ENCODE data around the gene ARHGAP1. TPM values are rescaled to one million over a fixed set of nuclear protein-coding genes. Genes with fewer than 3 reads are reported as not detected.
"Not testable (repeated sequence)": the region's sequence is repeated elsewhere in the genome, so short reads cannot be mapped to it uniquely, and the experiment has no call there.

ARHGAP1 gene
- total RNA-seq, 2 donors from 2014 or later: 77.3 to 78.5 TPM

DNA sequence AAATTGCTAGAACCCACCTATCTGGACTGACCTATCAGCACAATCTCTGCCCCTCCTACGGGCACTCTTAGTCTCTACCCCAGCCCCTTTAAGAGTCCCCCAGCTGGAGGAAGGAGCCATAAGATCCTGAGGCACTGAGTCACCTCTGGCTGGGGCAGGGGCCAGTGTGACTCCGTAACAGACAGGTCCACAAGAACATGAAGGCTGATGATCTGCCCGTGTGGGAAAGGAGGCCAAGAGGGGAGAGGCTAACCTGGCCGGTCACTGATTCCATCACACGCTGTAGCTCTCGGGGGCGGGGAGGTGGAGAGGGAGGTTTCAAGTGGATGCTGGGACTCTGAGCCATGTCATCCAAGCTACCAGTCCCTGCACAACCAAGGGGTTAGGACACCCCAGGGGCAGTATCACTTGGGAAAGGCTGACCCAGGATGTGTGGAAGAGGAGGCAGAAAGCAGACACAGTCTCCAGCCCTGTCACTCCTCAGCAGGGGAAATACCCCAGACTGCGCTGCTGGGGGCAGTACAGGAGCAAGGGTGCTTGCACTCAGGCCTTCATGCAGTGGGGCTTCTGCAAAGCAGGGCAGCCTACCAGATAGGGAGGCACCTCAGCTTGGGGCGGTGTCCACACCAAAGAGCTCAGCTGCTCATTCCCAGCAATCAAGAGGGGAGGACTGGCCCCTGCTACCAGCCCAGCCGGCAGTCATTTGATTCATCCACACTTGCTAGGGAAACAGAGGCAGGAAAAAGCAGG is 22.3 kb downstream of the ARHGAP1 start:
- ATAC-seq: no peak
- DNase-seq: no peak
- intact Hi-C loops (cut with DNase I, micrococcal nuclease): no loop called here

DNA sequence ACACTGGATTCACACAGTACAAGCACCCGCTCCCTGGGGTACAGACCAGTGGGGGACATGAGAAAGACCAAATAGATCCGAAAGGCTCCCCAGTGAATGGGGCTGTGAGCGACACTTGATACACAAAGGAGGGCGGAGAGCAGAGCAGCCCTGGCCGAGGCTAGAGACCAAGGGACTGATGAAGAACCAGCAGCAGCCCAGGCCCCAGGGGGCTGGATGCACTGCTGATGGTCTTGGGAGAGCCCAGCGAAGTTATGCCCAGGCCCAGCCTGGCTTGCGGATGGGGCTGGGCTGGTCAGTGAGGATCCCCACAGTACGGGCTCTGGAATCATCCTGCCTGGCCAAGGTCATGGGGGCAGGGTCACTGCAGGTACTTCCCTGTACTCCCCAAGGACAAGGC is 23.2 kb downstream of the ARHGAP1 start:
- ATAC-seq (no peak), DNase-seq (no peak)
- intact Hi-C loops (cut with DNase I, micrococcal nuclease): no loop called here

DNA sequence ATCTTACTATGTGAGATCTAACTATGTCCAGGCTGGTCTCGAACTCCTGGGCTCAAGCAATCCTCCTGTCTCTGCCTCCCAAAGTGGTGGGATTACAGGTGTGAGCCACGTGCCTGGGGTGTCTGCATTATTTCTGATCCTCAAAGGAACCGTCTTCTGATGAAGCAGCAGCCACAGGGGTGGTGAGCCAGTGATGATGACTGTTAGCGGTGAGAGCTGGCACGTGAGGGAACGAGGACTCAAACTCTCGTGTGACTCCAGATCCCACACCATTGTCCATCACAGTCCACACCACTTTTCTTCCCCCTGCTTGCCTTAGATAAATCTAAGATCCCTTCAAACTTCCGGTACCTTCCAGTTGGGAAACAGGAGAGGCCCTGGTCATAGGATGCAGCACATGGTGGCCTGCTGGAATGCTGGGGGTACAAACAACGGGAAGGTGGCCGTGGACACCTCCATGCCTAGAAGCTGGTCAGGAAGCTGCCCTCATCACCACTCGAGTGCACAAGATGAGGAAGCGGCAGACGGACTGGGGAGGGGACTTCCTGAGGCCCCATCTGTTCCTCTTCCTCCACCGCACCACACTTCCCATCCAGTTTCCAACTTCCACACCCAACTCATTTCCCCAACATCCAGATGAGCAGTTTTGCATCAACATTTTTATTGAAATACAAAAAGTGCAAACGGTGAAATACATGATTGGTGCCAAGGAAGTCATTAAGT is 23.8 kb downstream of the ARHGAP1 start:
- intact Hi-C loops (cut with DNase I, micrococcal nuclease): no loop called here
- DNase-seq: no peak
- no peak for ATAC-seq

DNA sequence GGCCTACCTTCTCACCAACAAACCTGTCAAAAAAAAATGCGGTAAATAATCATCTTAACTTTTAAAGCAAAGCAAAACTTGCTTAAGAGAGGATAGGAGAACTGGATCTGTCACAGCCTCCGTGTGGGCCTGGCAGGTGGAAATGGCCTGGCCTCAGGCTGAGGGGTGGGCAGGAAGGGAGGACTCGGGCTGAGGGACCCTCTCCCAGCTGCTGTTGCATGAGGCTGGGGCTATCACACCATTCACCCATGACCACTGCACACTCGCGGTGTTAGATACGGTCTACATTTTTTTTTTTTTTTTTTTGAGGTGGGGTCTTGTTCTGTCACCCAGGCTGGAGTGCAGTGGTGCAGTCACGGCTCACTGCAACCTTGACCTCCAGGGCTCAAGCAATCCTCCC is 24.5 kb downstream of the ARHGAP1 start:
- ATAC-seq: no peak
- intact Hi-C loops (cut with DNase I, micrococcal nuclease): no loop called here
- DNase-seq: no peak

DNA sequence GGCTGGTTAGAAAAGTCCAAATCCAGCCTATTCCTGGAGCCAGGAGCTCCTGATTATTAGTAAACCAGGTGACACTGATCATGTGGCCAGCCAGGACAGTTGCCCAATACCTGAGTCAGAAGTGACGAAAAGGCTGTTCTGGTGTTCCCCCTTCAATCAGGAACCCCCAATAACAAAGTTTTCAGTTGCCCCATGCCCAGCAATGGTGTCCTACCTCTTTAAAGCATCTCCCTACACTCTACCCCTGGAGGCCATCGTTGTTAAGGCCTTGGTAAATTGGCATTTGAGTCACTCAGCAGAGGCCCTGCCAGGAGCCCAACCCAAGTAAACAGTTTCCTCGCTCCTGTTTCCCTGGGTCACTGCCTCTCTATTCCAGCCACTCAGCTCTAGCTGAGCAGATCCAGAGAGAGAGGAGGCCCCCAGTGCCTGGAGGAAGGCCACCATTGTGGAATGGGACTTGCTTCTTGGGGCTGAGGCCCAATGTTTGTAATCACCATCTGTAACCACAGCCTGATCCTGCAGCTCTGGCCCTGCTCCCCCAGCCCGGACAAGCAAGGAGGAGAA is 25.0 kb downstream of the ARHGAP1 start:
- ATAC-seq: peak; percentile 80
- DNase-seq: peak; percentile 53 to 72
- intact Hi-C loops (cut with DNase I, micrococcal nuclease): no loop called here

DNA sequence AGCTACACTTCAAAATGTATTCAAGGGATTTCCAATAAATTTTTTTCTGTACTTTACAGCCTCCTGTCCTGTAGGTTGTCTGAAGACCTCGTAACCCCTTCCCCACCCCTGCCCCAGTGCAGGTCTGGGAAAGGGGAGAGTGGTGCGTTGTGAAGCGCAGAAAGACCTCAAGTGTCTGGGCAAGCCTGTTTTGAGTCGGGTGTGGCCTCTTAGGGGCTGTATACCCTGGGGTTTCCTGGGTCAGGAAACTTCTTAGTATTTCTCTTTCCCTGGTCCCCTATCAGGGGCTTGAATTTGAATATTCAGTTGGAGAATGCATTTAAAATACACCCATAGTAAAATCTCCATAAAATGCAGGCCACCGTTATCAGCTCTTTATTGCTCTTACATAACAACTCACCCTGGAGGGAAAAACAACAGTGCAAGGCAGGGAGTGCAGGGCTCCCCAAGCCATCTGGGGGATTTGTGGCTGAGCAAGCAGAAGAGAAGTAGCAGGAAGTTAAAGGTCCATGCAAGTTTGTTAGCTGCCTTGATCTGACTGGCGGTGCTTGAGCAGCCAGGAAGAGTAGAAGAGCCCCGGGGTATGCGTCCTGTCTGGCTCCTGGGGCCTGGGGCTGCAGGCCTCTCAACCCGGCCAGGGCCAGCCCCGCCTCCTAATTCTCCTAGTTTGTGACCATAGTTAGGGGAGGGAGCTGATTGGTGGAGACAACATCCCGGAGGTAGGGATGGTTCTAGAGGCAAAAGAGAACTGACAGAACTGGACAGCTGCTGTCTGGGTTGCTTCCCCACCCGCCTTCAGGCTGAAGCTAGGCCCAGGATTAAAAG is 25.7 kb downstream of the ARHGAP1 start:
- DNase-seq: peak; percentile 34 to 49
- ATAC-seq: peak; percentile 71
- intact Hi-C loops (cut with DNase I, micrococcal nuclease): no loop called here

DNA sequence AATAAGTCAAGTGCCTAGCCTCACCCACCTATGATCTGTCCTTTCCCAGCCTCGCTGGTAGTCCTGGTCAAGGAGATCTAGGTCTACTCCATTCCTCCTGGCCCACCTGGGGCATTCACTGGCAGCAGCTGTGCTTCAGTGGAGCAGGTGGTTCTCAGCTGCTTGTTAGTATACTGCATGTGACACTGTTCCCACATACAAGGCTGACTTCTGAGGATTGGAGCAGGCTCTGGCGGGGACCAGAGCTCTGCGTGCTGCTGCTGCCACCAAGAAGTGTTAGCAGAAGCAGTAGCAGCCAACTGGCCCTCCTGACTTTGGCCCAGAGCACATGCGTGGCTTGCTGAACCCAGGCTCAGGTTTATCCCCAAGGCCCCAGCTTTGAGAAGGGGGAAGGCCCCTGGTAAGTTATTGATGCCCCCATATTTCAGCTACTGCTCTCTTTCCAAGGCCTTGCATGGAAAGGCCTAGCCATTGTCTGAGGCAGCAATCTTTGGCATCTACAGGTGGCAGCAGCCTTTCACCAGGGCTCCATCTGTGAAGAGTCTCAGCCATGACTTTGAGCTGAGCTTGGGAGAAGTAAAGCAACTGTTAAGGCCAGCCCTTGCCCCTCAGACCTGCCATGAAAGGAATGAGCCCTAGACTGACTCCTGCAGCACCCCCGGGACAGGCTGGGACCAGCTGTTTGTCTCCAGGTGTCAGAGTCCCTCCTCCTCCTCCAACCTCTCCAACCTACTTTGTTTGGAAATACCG is 26.5 kb downstream of the ARHGAP1 start:
- intact Hi-C loops (cut with DNase I, micrococcal nuclease): no loop called here
- DNase-seq: no peak
- ATAC-seq: peak; percentile 2

DNA sequence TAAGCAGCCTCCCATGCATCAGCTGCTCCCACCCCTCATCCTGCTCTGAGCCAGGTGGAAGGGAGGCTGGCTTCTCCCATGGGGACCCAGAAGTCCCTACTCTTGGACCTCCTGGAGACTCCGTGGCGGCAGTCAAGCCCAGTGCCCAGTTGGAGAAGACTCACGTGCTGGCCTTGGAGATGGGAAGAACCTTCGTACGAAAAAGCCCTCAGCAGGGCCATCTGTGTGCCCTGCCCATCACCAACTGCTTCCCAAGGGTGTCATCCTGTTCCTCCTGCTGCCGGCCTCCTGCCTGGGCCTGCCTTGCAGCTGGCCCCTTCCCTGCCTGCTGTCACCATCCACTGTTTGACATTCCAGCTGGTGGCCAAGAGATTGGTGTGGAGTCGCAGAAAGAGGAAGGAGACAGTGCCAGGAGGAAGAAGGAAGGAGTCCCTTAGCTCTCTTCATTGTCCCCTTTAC is 28.0 kb downstream of the ARHGAP1 start:
- intact Hi-C loops (cut with DNase I, micrococcal nuclease): no loop called here
- ATAC-seq (no peak), DNase-seq (no peak)

DNA sequence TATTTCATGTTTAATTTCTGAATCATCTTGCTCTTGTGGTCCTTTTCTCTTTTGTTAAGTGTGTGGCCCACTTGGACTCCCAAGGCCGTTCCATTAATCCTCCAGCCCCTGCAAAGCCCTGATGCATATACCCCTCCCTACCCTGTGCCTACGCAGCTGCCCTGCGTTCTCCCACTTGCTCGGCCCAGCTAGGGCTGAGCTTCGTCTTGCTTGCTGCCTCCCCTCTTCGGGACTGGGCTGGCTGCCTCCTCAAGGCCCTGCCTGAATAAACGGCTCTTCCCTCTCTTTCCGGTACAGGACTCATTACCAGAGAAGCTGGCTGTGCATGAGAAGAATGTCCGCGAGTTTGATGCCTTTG is 28.5 kb downstream of the ARHGAP1 start:
- ATAC-seq (no peak), DNase-seq (no peak)
- intact Hi-C loops (cut with DNase I, micrococcal nuclease): no loop called here

DNA sequence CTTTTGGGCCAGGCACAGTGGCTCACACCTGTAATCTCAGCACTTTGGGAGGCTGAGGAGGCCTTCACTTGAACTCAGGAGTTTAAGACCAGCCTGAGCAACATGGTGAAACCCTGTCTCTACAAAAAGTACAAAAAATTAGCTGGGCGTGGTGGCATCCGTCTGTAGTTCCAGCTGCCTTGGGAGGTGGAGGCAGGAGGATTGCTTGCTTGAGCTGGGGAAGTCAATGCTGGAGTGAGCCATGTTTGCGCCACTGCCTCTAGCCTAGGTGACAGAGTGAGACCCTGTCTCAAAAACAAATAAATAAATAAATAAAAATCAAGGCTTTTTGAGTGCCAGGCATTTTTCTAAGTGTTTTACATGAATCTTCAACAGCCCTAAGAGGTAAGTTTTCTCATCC is 29.9 kb downstream of the ARHGAP1 start:
- intact Hi-C loops (cut with DNase I, micrococcal nuclease): not testable (repeated sequence)

DNA sequence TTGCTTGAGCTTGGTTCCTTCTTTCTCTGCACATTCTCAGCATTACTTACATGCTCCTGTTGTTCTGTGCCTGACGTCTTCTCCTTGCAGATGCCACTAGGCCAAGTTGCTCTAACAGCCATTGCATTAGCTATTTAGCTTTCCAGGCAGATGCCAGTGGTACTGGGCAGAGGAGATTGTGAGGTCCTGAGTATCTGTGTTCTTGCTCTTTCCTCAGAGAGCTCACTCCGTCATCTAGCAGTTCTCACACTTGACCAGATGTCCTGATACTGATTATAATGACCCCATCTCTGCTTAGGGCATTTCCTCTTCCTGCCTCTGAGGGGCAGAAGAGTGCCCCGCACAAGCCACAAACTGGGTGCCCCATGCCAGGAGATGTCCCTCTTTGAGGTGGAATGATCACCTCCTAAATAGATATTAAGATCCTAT is 30.7 kb downstream of the ARHGAP1 start:
- DNase-seq: no peak
- peak; percentile 20 for ATAC-seq
- intact Hi-C loops (cut with DNase I, micrococcal nuclease): no loop called here

More for the DNA sequence above, 29.9 kb downstream of the ARHGAP1 start:
- not testable (repeated sequence) for DNase-seq, ATAC-seq

DNA sequence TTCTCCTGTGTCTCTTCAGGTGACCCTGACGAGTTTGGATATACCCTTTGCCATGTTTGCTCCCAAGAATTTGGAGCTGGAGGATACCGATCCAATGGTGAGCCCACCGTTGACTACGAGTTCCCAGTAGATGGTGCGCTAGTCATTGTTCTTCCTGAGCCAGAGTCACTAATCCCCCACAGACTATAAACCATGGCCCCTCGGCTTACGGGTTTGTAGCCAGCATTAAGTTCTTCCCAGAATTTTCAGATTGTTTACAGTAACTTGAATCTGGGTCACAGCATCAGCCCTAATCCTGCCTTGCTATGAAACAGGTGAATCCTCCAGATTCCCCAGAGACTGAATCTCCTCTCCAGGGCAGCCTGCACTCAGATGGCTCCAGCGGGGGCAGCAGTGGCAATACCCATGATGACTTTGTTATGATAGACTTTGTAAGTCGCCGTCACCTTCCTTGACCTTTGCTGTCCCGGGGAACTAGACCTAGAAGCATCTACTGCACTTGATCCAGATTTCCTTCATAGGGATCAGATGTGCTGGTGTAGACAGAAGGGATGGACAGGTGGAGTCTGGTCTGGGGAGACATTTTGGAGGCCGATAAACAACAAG is 31.8 kb downstream of the ARHGAP1 start:
- intact Hi-C loops (cut with DNase I, micrococcal nuclease): no loop called here
- no peak for DNase-seq
- no peak for ATAC-seq

DNA sequence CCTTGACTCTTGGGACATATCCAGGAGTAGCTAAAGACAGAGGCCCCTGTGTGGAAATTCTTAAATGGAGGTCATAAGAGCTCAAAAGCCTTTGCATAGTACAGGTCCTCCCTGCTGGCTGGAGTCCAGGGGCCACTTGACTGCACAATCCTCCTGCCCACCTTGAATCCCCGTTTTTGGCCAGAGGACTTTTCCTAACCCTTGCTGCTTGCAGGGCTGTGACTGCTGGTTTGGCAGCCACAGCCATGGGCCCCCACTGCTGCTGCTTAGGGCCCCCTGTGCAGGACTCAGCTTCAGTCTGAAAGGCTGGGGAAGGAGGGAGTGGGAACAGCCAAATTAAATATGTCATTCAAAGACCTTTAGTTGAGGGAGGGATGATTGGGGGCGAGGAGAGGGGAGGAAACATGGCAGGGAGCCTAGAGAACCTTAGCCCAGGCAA is 33.4 kb downstream of the ARHGAP1 start:
- ATAC-seq: no peak
- no peak for DNase-seq
- intact Hi-C loops (cut with DNase I, micrococcal nuclease): no loop called here

DNA sequence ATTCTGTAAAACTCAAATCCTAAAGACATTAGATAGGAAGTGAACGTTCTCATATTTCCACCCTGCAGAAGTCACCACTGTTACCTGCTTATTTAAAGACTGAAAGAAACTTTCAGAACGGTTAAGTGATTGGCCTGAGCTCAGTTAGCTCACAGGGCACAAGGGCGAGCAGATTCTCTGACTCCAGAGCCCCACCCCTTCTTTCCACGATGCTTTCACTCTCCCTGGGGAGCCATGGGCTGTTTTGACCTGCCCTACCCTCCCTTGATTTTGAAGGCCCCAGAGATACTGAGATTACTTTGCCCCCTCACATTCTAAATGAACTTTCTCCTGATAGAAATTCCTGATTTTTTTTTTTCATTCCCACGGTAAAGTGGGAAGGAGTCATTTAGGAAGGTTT is 33.9 kb downstream of the ARHGAP1 start:
- DNase-seq (no peak), ATAC-seq (no peak)
- intact Hi-C loops (cut with DNase I, micrococcal nuclease): no loop called here

DNA sequence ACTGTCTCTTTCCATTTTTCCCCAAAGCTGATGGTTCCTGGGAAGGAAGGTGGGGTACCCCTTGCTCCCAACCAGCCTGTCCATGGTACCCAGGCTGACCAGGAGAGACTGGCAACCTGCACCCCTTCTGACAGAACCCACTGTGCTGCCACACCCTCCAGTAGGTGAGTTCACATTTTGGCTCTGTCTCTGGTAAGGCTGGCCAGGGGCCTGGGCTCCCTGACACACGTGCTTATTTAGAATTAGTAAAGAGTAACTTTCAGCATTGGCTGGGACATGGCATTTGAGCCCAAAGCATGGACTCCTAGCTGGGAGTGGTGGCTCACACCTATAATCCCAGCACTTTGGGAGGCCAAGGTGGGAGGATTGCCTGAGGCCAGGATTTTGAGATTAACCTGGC is 35.1 kb downstream of the ARHGAP1 start:
- intact Hi-C loops (cut with DNase I, micrococcal nuclease): no loop called here
- ATAC-seq (no peak), DNase-seq (no peak)

DNA sequence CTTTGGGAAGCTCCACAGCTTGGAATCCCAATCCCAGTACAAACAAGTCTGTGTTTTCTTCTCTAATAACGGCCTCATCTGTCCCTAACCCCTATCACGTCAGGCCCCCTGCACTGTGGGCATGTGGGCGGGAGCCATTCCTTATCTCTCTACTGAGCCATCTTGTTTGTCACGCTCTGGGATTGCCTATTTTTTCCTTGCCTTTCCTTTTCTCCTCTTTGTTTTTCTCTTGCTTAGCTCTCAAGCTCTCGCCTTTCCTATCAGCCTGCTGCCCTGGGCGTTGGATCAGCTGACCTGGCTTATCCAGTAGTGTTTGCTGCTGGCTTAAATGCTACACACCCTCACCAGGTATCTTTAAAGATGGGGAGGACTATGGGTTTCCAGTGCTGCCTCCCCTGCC is 35.8 kb downstream of the ARHGAP1 start:
- intact Hi-C loops (cut with DNase I, micrococcal nuclease): no loop called here
- ATAC-seq (no peak), DNase-seq (no peak)

DNA sequence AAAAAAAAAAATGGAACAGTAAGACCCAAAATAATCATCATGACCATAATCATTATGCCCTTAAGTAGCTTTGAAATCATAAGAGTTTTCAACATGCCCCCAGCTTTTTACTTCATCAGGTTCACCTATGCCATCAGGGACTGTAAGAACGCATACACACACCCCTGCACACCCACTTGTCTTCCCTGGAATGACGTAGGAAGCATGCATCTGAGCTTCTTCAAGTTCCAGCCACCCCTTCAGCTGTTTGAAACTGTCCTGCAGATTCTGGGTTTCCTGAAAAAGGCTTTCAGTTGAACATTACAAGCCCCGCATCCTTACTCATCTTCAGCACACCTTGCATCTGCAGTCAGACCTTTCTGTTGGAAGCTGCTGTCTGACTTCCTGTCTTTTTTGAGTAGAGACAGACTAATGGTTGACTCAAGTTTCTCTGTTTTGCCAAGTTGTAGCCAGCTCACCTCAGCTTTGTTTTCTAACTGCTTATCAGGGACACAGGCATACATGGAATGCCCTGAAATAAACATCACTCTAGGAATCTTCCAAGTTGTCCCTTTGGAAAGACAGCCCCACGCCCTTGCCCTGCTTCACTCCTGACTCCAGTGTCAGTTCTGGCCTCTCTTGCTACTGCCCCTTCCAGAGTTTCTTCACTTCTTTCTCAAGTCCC is 37.0 kb downstream of the ARHGAP1 start:
- DNase-seq (no peak), ATAC-seq (no peak)
- intact Hi-C loops (cut with DNase I, micrococcal nuclease): no loop called here

DNA sequence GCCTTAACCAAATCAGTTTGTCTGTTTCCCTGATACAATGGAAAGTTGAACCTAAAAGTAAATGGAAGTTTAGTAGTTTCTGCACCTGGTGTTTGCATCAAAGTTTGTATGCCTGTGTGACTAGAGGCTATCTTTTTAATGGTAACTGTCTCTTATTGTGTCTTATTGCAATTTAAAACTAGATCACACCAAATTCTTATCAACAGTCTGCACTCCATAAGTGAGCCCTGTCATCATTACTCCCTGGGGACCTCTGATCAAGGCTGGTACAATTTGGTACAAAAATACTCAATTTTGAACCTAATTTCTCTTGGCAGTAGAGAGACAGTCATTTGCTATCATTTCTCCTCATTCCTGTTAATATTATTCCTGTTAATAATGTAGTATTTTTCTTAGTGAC is 38.1 kb downstream of the ARHGAP1 start:
- intact Hi-C loops (cut with DNase I, micrococcal nuclease): no loop called here
- no peak for DNase-seq
- no peak for ATAC-seq

Measured in left colon (tissue), 2 donors.